OCI-LY7 (cell line): ENCODE results near the gene ABCA10. TPM values are rescaled to one million over a fixed set of nuclear protein-coding genes. Genes with fewer than 3 reads are reported as not detected.

Experiments
- BruUV-seq: library from RNA; stranded (reverse); fragments of 400-500 nt; replicated peaks from 2 replicates; lab custom pipeline; 2021; lab: Mats Ljungman, UMichigan
- CTCF ChIA-PET: fragments of 300-600 bp; sonication (Branson Sonifier 250); formaldehyde crosslinking; loops from one replicate; lab custom pipeline; 2022; ENCODE audit warnings: antibody characterized with exemption; ENCODE audit not compliant: unreplicated experiment; lab: Charles Lee
- POLR2A ChIA-PET: fragments of 300-600 bp; sonication (Branson Sonifier 250); formaldehyde crosslinking; loops from one replicate; lab custom pipeline; 2022; ENCODE audit warnings: antibody characterized with exemption; lab: Charles Lee
- DNase-seq: peaks from one replicate; pipeline ENCODE4 v3.0.0-alpha.2; 2015; ENCODE audit warnings: low spot score
- H2AFZ ChIP-seq: fragments of 200-600 bp; sonication (generic), shearing (Covaris generic); 2 replicates; pipeline ENCODE4 v1.6.1; 2014; ENCODE audit warnings: mild to moderate bottlenecking, antibody characterized with exemption, low read length, moderate library complexity
- H3K27ac ChIP-seq: fragments of 200-600 bp; sonication (generic); 2 replicates; pipeline ENCODE4 v1.5.1; 2014; ENCODE audit warnings: mixed run types, low read depth, mild to moderate bottlenecking, moderate library complexity, low read length, inconsistent platforms; ENCODE audit not compliant: poor library complexity, severe bottlenecking
- H3K36me3 ChIP-seq: fragments of 200-600 bp; sonication (generic); 2 replicates; pipeline ENCODE4 v1.6.1; 2014; ENCODE audit warnings: mild to moderate bottlenecking, antibody characterized with exemption, low read length, moderate library complexity, mixed read lengths; ENCODE audit not compliant: insufficient read depth
- H3K4me1 ChIP-seq: fragments of 200-600 bp; sonication (generic); 2 replicates; pipeline ENCODE4 v1.5.1; 2014; ENCODE audit warnings: mild to moderate bottlenecking, low read length; ENCODE audit not compliant: insufficient read depth, poor library complexity, severe bottlenecking
- H3K4me2 ChIP-seq: fragments of 200-600 bp; sonication (generic); 2 replicates; pipeline ENCODE4 v1.6.1; 2014; ENCODE audit warnings: mild to moderate bottlenecking, low read length
- H3K4me3 ChIP-seq: fragments of 200-600 bp; sonication (generic); 2 replicates; pipeline ENCODE4 v1.5.1; 2014; ENCODE audit warnings: mild to moderate bottlenecking, low read depth, low read length; ENCODE audit not compliant: poor library complexity, severe bottlenecking
- H3K79me2 ChIP-seq: fragments of 200-600 bp; sonication (generic); 2 replicates; pipeline ENCODE4 v1.6.1; 2016; ENCODE audit warnings: low read depth, mild to moderate bottlenecking, low read length, moderate library complexity, mixed read lengths; ENCODE audit not compliant: insufficient read depth
- H3K9me2 ChIP-seq: fragments of 200-600 bp; sonication (generic); 2 replicates; pipeline ENCODE4 v1.6.1; 2016; ENCODE audit warnings: mild to moderate bottlenecking, low read length, mixed read lengths; ENCODE audit not compliant: insufficient read depth
- H3K9me3 ChIP-seq: fragments of 200-600 bp; sonication (generic); 2 replicates; pipeline ENCODE4 v1.6.1; 2014; ENCODE audit warnings: mild to moderate bottlenecking, mixed run types, low read length, mixed read lengths
- H4K20me1 ChIP-seq: fragments of 200-600 bp; sonication (generic); 2 replicates; pipeline ENCODE4 v1.6.1; 2014; ENCODE audit warnings: mild to moderate bottlenecking, antibody characterized with exemption, low read length, moderate library complexity, mixed read lengths; ENCODE audit not compliant: insufficient read depth
- CTCF ChIP-seq: fragments of 200-600 bp; sonication (generic); conservative IDR thresholded peaks from 2 replicates; pipeline ENCODE4 v1.5.1; 2014; ENCODE audit warnings: mild to moderate bottlenecking, antibody characterized with exemption, low read length, moderate library complexity, mixed read lengths
- EZH2phosphoT487 ChIP-seq: fragments of 200-600 bp; sonication (generic); IDR thresholded peaks from 2 replicates; pipeline ENCODE4 v1.6.1; 2018; ENCODE audit warnings: low read depth, borderline replicate concordance, mild to moderate bottlenecking, mixed run types, antibody characterized with exemption, low read length, moderate library complexity, mixed read lengths
- intact Hi-C: fragments of 100-400 bp; cut with micrococcal nuclease; formaldehyde crosslinking; loops from one replicate; pipeline ENCODE4 v1.10.0; 2022; ENCODE audit not compliant: unreplicated experiment
- total RNA-seq, 2 experiments: library from RNA; depleted of rRNA in 1 of 2; stranded (reverse); fragments of >200 nt in 1 of 2; shearing (Covaris generic) in 1 of 2; gene quantifications; 2 replicates each; pipeline ENCODE4 v1.2.3, GENCODE V29; 2014 to 2022

ABCA10 gene
- total RNA-seq, 2 experiments from 2014 or later, result 0.13 TPM; not detected in 1

DNA sequence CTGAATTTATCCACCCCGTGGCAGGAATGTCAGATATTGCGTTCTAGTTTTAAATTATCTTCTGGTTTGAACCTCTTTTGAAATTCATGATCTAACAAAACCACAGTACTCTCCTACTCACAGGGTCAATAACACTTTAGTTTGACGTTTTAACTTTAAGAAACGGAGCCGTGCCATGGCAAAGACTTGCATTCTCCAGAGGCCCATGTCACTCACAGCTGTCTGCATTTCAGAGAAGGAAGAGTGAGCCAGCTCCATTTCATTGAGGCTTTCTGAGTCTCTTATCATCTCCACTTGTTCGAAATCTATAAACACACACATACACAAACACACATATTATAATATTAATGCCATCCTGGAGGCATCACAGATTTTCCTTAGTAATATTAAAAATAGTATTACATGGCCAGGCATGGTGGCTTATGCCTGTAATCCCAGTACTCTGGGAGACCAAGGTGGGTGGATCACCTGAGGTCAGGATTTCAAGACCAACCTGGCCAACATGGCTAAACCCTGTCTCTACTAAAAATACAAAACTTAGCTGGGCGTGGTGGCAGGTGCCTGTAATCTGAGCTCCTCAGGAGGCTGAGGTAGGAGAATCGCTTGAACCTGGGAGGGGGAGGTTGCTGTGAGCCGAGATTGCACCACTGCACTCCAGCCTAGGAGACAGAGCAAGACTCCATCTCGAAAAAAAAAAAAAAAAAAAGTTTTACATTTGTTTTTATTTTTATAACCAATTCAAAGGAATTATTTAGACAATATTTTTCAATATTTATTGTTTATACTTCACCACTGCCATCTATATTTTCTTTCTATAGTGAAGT, 122.5 kb downstream of the ABCA10 start:
- Histone ChIP-seq H3K27ac (no peak overlapping the region), H3K4me1 (peaks cover 5% of the 10 kb centered on the region), H2AFZ (no peak overlapping the region), H3K79me2 (no peaks in the 10 kb centered on the region), H3K4me3 (no peak overlapping the region), H3K9me3 (no peaks in the 10 kb centered on the region), H4K20me1 (no peaks in the 10 kb centered on the region), H3K9me2 (no peaks in the 10 kb centered on the region), H3K4me2 (no peak overlapping the region), H3K36me3 (peaks cover 4% of the 10 kb centered on the region)
- CTCF ChIA-PET, result no interaction called here
- intact Hi-C loops, result no loop called here
- no TSS peak for BruUV-seq
- TF ChIP-seq CTCF (no peak), EZH2phosphoT487 (no peak)
- no peak for DNase-seq
- POLR2A ChIA-PET, result interaction anchor here (0.7 to 1.2 kb wide), 3 partner anchors 11 to 529 kb away, joined by 3 to 4 read pairs (median 4); no protein-coding TSS in a partner anchor

DNA sequence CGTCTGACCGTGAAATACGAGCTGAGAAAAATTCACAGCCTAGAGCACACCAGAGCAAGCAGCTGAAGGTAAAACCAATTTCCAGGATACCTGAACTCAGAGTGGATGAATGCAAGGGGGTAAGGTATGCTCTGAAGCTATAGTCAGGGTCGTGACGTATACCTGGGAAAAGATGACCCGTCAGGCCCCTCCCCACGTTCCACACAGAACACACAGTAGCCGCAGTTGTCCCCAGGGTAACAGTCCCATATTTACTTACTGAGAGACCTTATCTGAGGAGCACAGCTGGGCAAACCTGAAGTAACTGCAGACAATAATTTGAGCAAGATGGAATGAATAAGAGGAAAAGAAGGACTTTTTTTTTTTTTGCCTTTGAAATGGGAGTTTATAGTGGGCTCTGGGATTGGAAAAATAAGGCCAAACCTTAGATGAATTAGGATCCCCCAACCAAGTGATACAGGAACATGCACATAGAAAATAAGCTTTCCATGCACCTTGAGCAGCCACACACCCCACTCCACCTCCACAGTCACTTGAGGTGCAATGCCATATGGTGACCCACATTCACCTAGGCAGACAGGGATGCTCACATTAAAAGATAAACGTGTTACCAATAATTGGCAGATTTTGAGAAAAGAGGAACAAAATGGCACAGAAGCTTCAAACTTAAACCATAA, 124.9 kb downstream of the ABCA10 start:
- CTCF ChIA-PET, result interaction anchor here (0.5 to 1.4 kb wide), 2 partner anchors 15 to 1457 kb away, joined by 3 to 6 read pairs; no protein-coding TSS in a partner anchor
- intact Hi-C loops, result no loop called here
- Histone ChIP-seq H4K20me1 (no peaks in the 10 kb centered on the region), H3K9me2 (no peaks in the 10 kb centered on the region), H3K27ac (no peak overlapping the region), H3K79me2 (no peaks in the 10 kb centered on the region), H3K4me2 (no peak overlapping the region), H3K4me1 (peaks cover under 1% of the 10 kb centered on the region), H2AFZ (no peak overlapping the region), H3K9me3 (no peaks in the 10 kb centered on the region), H3K4me3 (no peak overlapping the region), H3K36me3 (peaks cover 4% of the 10 kb centered on the region)
- BruUV-seq, result no TSS peak
- TF ChIP-seq EZH2phosphoT487, result no peak
- TF ChIP-seq CTCF, result no peak
- no peak for DNase-seq
- POLR2A ChIA-PET, result interaction anchor here (0.6 to 2.0 kb wide), 4 partner anchors 9 to 40 kb away, joined by 3 to 8 read pairs (median 4); no protein-coding TSS in a partner anchor
